22Rv1 (cell line): ENCODE results near the gene CLK1.

Experiments
- CTCF ChIP-seq: fragments of 450-650 bp; IDR thresholded peaks from 2 replicates; pipeline ENCODE4 v1.5.1; 2017; ENCODE audit warnings: mild to moderate bottlenecking
- ZFX ChIP-seq: fragments of 450-650 bp; IDR thresholded peaks from 2 replicates; pipeline ENCODE4 v1.6.1; 2017; ENCODE audit warnings: antibody characterized with exemption, borderline replicate concordance

- TF ChIP-seq CTCF (no peak), ZFX (no peak)
These were observed 6.7 kb upstream of the CLK1 start for GRCh38 chr2:200871151-200871550.
